Transverse colon (tissue), 4 donors: ENCODE data around the gene MEMO1. TPM values are rescaled to one million over a fixed set of nuclear protein-coding genes. Genes with fewer than 3 reads are reported as not detected.
"Not testable (repeated sequence)": the region's sequence is repeated elsewhere in the genome, so short reads cannot be mapped to it uniquely, and the experiment has no call there.

Experiments used
- DNase-seq: peaks from one replicate; pipeline ENCODE4 v3.0.0-alpha.2; 2019
- H3K27ac ChIP-seq, 4 donors: fragments of 200-600 bp; sonication (generic); 2 replicates each; pipeline ENCODE4 v1.5.1; 2016 to 2018; ENCODE audit warnings: inconsistent platforms in 4 of 4
- H3K27me3 ChIP-seq: fragments of 200-600 bp; sonication (generic); 2 replicates; pipeline ENCODE4 v1.5.1; 2017; ENCODE audit warnings: inconsistent platforms
- H3K36me3 ChIP-seq, 4 donors: fragments of 200-600 bp; sonication (generic); 2 replicates each; pipeline ENCODE4 v1.5.1; 2017 to 2019; ENCODE audit warnings: inconsistent platforms in 4 of 4
- H3K4me1 ChIP-seq, 4 donors: fragments of 200-600 bp; sonication (generic); 2 replicates each; pipeline ENCODE4 v1.5.1; 2017 to 2020; ENCODE audit warnings: inconsistent platforms in 4 of 4
- H3K4me3 ChIP-seq, 4 donors: fragments of 200-600 bp; sonication (generic); 1 replicate in 1 of 4; 2 replicates in 3 of 4; pipeline versions ENCODE4 v1.5.1 to v1.6.1; 2017 to 2019; ENCODE audit warnings: inconsistent platforms in 4 of 4
- H3K9me3 ChIP-seq, 2 donors: fragments of 200-600 bp; sonication (generic); 2 replicates each; pipeline ENCODE4 v1.5.1; 2017 to 2019; ENCODE audit warnings: inconsistent platforms in 2 of 2
- EP300 ChIP-seq: sonication (generic); formaldehyde crosslinking; IDR thresholded peaks from one replicate; pipeline ENCODE4 v1.6.1; 2017; ENCODE audit warnings: antibody characterized with exemption, low read depth
- POLR2A ChIP-seq: fragments of 450-650 bp; IDR thresholded peaks from one replicate; pipeline ENCODE4 v1.6.1; 2016; ENCODE audit warnings: antibody characterized with exemption, mild to moderate bottlenecking, moderate library complexity
- POLR2AphosphoS5 ChIP-seq, 3 donors: sonication (generic); formaldehyde crosslinking; IDR thresholded peaks; one replicate each; pipeline ENCODE4 v1.6.1; 2016; ENCODE audit warnings: antibody characterized with exemption in 3 of 3
- WGBS, 2 donors: methylation state at CpG; one replicate each; pipeline ENCODE4 v1.1.5; 2018; ENCODE audit warnings: low coverage in 1 of 2; 5-methylcytosine and 5-hydroxymethylcytosine counted together
- in situ Hi-C, 4 donors: fragments of 200-750 bp; cut with MboI; loops; one replicate each; pipeline versions ENCODE4 v1.15.0 to v1.15.1; 2017; ENCODE audit warnings: low sequenced_read_pairs in 3 of 4, low pct_ligation_motif_present in 1 of 4, low pct_unique_long_range_greater_than_20kb in 1 of 4
- intact Hi-C: fragments of 100-400 bp; cut with DNase I; formaldehyde crosslinking; loops from one replicate; pipeline ENCODE4 v1.15.1; 2023; ENCODE audit warnings: low total_unique reads
- total RNA-seq, 4 donors: library from RNA; depleted of rRNA; stranded (reverse); fragments of >200 nt; gene quantifications; one replicate each; pipeline ENCODE4 v1.1.0, GENCODE V29; 2016
- TF ChIP-seq, protein P1 (sequence below), 5 experiments: fragments of 200-600 bp in 3 of 5; fragments of 450-650 bp in 2 of 5; sonication (generic) in 3 of 5; IDR thresholded peaks; 1 replicate in 2 of 5; 2 replicates in 3 of 5; pipeline ENCODE4 v1.5.1; 2016 to 2017; ENCODE audit warnings: antibody characterized with exemption in 5 of 5, inconsistent platforms in 3 of 5, mild to moderate bottlenecking in 2 of 5, moderate library complexity in 1 of 5

The MEMO1 gene
- total RNA-seq, 4 donors from 2014 or later = 7.5 to 25.1 (median 17.0) TPM

GRCh38 chr2:31901900-31902299 lies 108.9 kb downstream of the MEMO1 start:
- H3K27me3 ChIP-seq = no peaks in the 10 kb centered on the region
- 95 to 100% methylated on average over 1 to 2 of the region's 2 CpGs for WGBS, 2 donors
- H3K4me3 ChIP-seq = no peak overlapping the region
- H3K9me3 ChIP-seq = peaks cover 0 to 16% of the 10 kb centered on the region in 2 donors
- H3K27ac ChIP-seq = no peak overlapping the region
- H3K36me3 ChIP-seq = peaks cover 0 to 44% (median 13%) of the 10 kb centered on the region in 4 donors
- DNase-seq = no peak
- TF ChIP-seq, protein P1, sequence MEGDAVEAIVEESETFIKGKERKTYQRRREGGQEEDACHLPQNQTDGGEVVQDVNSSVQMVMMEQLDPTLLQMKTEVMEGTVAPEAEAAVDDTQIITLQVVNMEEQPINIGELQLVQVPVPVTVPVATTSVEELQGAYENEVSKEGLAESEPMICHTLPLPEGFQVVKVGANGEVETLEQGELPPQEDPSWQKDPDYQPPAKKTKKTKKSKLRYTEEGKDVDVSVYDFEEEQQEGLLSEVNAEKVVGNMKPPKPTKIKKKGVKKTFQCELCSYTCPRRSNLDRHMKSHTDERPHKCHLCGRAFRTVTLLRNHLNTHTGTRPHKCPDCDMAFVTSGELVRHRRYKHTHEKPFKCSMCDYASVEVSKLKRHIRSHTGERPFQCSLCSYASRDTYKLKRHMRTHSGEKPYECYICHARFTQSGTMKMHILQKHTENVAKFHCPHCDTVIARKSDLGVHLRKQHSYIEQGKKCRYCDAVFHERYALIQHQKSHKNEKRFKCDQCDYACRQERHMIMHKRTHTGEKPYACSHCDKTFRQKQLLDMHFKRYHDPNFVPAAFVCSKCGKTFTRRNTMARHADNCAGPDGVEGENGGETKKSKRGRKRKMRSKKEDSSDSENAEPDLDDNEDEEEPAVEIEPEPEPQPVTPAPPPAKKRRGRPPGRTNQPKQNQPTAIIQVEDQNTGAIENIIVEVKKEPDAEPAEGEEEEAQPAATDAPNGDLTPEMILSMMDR (IDR thresholded peaks at IDR 0.05) = no peak
- TF ChIP-seq POLR2AphosphoS5 (IDR thresholded peaks at IDR 0.05) (no peak), EP300 (no peak), POLR2A (no peak)
- intact Hi-C loops (no loop called here), in situ Hi-C loops (no loop called here)
- H3K4me1 ChIP-seq = no peaks in the 10 kb centered on the region

DNA sequence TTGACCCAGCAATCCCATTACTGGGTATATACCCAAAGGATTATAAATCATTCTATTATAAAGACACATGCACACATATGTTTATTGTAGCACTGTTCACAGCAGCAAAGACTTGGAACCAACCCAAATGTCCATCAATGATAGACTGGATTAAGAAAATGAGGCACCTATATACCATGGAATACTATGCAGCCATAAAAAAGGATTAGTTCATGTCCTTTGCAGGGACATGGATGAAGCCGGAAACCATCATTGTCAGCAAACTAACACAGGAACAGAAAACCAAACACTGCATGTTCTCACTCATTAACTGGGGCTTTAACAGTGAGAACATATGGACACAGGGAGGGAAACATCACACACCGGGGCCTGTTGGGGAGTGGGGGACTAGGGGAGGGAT lies 110.7 kb downstream of the MEMO1 start:
- peaks cover 0 to 44% (median 13%) of the 10 kb centered on the region in 4 donors for H3K36me3 ChIP-seq
- intact Hi-C loops, H3K4me1 ChIP-seq, in situ Hi-C loops, DNase-seq, H3K4me3 ChIP-seq, H3K27me3 ChIP-seq, H3K27ac ChIP-seq: not testable (repeated sequence)
- peaks cover 0 to 16% of the 10 kb centered on the region in 2 donors for H3K9me3 ChIP-seq
- 90 to 95% methylated on average over 2 of the region's 2 CpGs for WGBS, 2 donors

- in situ Hi-C loops, H3K4me1 ChIP-seq, DNase-seq, H3K27me3 ChIP-seq, H3K4me3 ChIP-seq, H3K27ac ChIP-seq, intact Hi-C loops: not testable (repeated sequence)
- WGBS, 2 donors = 98 to 100% methylated on average over 3 of the region's 3 CpGs
- Histone ChIP-seq H3K9me3 (peaks cover 0 to 16% of the 10 kb centered on the region in 2 donors), H3K36me3 (peaks cover 0 to 44% (median 13%) of the 10 kb centered on the region in 4 donors)
Observed at GRCh38 chr2:31898346-31898745, 112.5 kb downstream of the MEMO1 start.

DNA sequence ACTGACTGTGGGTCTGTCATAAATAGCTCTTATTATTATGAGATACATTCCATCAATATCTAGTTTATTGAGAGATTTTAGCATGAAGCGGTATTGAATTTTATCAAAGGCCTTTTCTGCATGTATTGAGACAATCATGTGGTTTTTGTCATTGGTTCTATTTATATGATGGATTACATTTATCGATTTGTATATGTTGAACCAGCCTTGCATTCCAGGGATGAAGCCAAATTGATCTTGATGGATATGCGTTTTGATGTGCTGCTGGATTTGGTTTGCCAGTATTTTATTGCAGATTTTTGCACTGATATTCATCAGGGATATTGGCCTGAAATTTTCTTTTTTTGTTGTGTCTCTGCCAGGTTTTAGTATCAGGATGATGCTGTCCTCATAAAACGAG lies 113.5 kb downstream of the MEMO1 start:
- intact Hi-C loops, H3K27ac ChIP-seq, DNase-seq, H3K4me1 ChIP-seq, H3K4me3 ChIP-seq, H3K27me3 ChIP-seq, in situ Hi-C loops: not testable (repeated sequence)
- WGBS, 2 donors = 94 to 96% methylated on average over 4 of the region's 4 CpGs
- Histone ChIP-seq H3K36me3 (peaks cover 0 to 40% (median 11%) of the 10 kb centered on the region in 4 donors), H3K9me3 (peaks cover 0 to 16% of the 10 kb centered on the region in 2 donors)

- Histone ChIP-seq H3K27ac (no peak overlapping the region), H3K4me1 (peaks cover 0 to 3% (median 0%) of the 10 kb centered on the region in 4 donors), H3K27me3 (no peaks in the 10 kb centered on the region), H3K4me3 (no peak overlapping the region), H3K36me3 (peaks cover 0 to 35% (median 7%) of the 10 kb centered on the region in 4 donors), H3K9me3 (peaks cover 0 to 16% of the 10 kb centered on the region in 2 donors)
- TF ChIP-seq POLR2A (no peak), EP300 (no peak), POLR2AphosphoS5 (IDR thresholded peaks at IDR 0.05) (no peak)
- TF ChIP-seq, protein P1 (IDR thresholded peaks at IDR 0.05) = no peak
- in situ Hi-C loops = no loop called here
- intact Hi-C loops = no loop called here
- WGBS, 2 donors = 88 to 95% methylated on average over 1 of the region's 1 CpG
- no peak for DNase-seq
Observed at GRCh38 chr2:31896293-31896692, 114.5 kb downstream of the MEMO1 start.

- no peak overlapping the region for H3K27ac ChIP-seq
- TF ChIP-seq POLR2A = no peak
- TF ChIP-seq, protein P1 (IDR thresholded peaks at IDR 0.05) = no peak
- TF ChIP-seq POLR2AphosphoS5 (IDR thresholded peaks at IDR 0.05) = no peak
- TF ChIP-seq EP300 = no peak
- no peak for DNase-seq
- WGBS, 2 donors = 93 to 100% methylated on average over 2 of the region's 2 CpGs
- in situ Hi-C loops (no loop called here), intact Hi-C loops (no loop called here)
- no peak overlapping the region for H3K4me3 ChIP-seq
- H3K27me3 ChIP-seq = no peaks in the 10 kb centered on the region
- peaks cover 0 to 16% of the 10 kb centered on the region in 2 donors for H3K9me3 ChIP-seq
- peaks cover 0 to 3% (median 0%) of the 10 kb centered on the region in 4 donors for H3K4me1 ChIP-seq
- peaks cover 0 to 25% (median 7%) of the 10 kb centered on the region in 4 donors for H3K36me3 ChIP-seq
Observed at GRCh38 chr2:31894656-31895055, 116.2 kb downstream of the MEMO1 start.
